Calu3 (cell line): Measurements from ENCODE around the gene ATG9B. TPM values are rescaled to one million over a fixed set of nuclear protein-coding genes. Genes with fewer than 3 reads are reported as not detected.

Experiments
- Bru-seq: library from RNA; stranded (reverse); fragments of 400-500 nt; gene quantifications from one replicate; lab custom pipeline; 2021; lab: Mats Ljungman, UMichigan
- BruChase-seq, 2 experiments: library from RNA; stranded (reverse); fragments of 400-500 nt; gene quantifications; one replicate each; lab custom pipeline; 2021; lab: Mats Ljungman, UMichigan
- BruUV-seq: library from RNA; stranded (reverse); fragments of 400-500 nt; replicated peaks from 2 replicates; lab custom pipeline; 2021; lab: Mats Ljungman, UMichigan
- CTCF ChIA-PET: fragments of 300-600 bp; sonication (Branson Sonifier 250); formaldehyde crosslinking; loops from one replicate; lab custom pipeline; 2022; ENCODE audit warnings: antibody characterized with exemption; lab: Charles Lee
- DNase-seq: peaks from one replicate; pipeline ENCODE4 v3.0.0; 2022
- H3K27ac Mint-ChIP-seq: one replicate; pipeline ENCODE4 v1.8.0; 2022; ENCODE audit warnings: mixed read lengths; ENCODE audit not compliant: unreplicated experiment
- H3K27me3 Mint-ChIP-seq: one replicate; pipeline ENCODE4 v1.8.0; 2022; ENCODE audit warnings: mixed read lengths; ENCODE audit not compliant: unreplicated experiment
- H3K36me3 Mint-ChIP-seq: one replicate; pipeline ENCODE4 v1.8.0; 2022; ENCODE audit warnings: mild to moderate bottlenecking, moderate library complexity, mixed read lengths; ENCODE audit not compliant: insufficient read depth, unreplicated experiment
- H3K4me1 Mint-ChIP-seq: one replicate; pipeline ENCODE4 v1.8.0; 2022; ENCODE audit warnings: mild to moderate bottlenecking, low read depth, mixed read lengths; ENCODE audit not compliant: unreplicated experiment
- H3K4me3 Mint-ChIP-seq: one replicate; pipeline ENCODE4 v1.8.0; 2022; ENCODE audit warnings: mild to moderate bottlenecking, low read depth, moderate library complexity, mixed read lengths; ENCODE audit not compliant: unreplicated experiment
- H3K9me3 Mint-ChIP-seq: one replicate; pipeline ENCODE4 v1.8.0; 2022; ENCODE audit warnings: low read depth, mixed read lengths; ENCODE audit not compliant: unreplicated experiment
- CTCF ChIP-seq: fragments of 200-600 bp; IDR thresholded peaks from one replicate; pipeline ENCODE4 v1.8.0; 2022; ENCODE audit warnings: antibody characterized with exemption; ENCODE audit not compliant: unreplicated experiment
- intact Hi-C: fragments of 100-400 bp; cut with micrococcal nuclease; formaldehyde crosslinking; loops from one replicate; pipeline ENCODE4 v1.10.0; 2022; ENCODE audit not compliant: unreplicated experiment
- long read RNA-seq: library from polyadenylated mRNA; stranded (forward); transcript quantifications from one replicate; pipeline ENCODE4 v2.0.0, GENCODE V29; 2022
- total RNA-seq: library from RNA; stranded (reverse); gene quantifications from 2 replicates; pipeline ENCODE4 v1.2.3, GENCODE V29; 2022

The ATG9B gene
- total RNA-seq (7.9 and 17.7 TPM in 2 replicates), Bru-seq, nascent RNA (percentile 34 among the genes with signal in this experiment), BruChase-seq, experiment 1, labeled RNA remaining after a 6-hour chase (percentile 47 among the genes with signal in this experiment), BruChase-seq, experiment 2, labeled RNA remaining after a 2-hour chase (percentile 36 among the genes with signal in this experiment)
- long read RNA-seq, partial matches to known transcripts, result 1 of 6 reads
- long read RNA-seq, other reads (novel, unspliced or antisense), result 5 of 6 reads

- Mint-ChIP-seq H3K9me3 (no peaks in the 10 kb centered on the region), H3K36me3 (peaks cover 24% of the 10 kb centered on the region), H3K4me3 (no peak within 1 kb of the TSS), H3K4me1 (peaks cover 51% of the 10 kb centered on the region), H3K27me3 (peaks cover 24% of the 10 kb centered on the region), H3K27ac (peak within 1 kb of the TSS; percentile 31)
- BruUV-seq, result no TSS peak
- CTCF ChIA-PET, result interaction anchor here (0.5 to 0.9 kb wide), 4 partner anchors 13 to 553 kb away, joined by 3 to 4 read pairs (median 3); no protein-coding TSS in a partner anchor
- peak; percentile 59 for DNase-seq
- intact Hi-C loops, result loop anchor here (5.0 to 10.0 kb wide), 2 partner anchors 58 to 60 kb away; partner anchors contain the start of genes FASTK and TMUB1
- no peak for TF ChIP-seq CTCF
Observed at GRCh38 chr7:151024435-151025056, at the start of gene ATG9B. Gene ATG9B (minus strand): TSS chr7:151024494. CDS start chr7:151024423, 71 bp downstream.

GRCh38 chr7:151073990-151074389 is 49.7 kb upstream of the ATG9B start:
- DNase-seq, result no peak
- no peak for TF ChIP-seq CTCF
- Mint-ChIP-seq H3K36me3 (peaks cover 60% of the 10 kb centered on the region), H3K4me1 (no peaks in the 10 kb centered on the region), H3K9me3 (no peaks in the 10 kb centered on the region), H3K27me3 (no peaks in the 10 kb centered on the region), H3K4me3 (no peak overlapping the region), H3K27ac (no peak overlapping the region)
- CTCF ChIA-PET, result no interaction called here
- intact Hi-C loops, result no loop called here
- no TSS peak for BruUV-seq

- intact Hi-C loops, result no loop called here
- CTCF ChIA-PET, result interaction anchor here (0.6 kb wide), 1 partner anchor 561 kb away, joined by 3 read pairs; no protein-coding TSS in a partner anchor
- no peaks in the 10 kb centered on the region for H3K9me3 Mint-ChIP-seq
- no peak overlapping the region for H3K27ac Mint-ChIP-seq
- BruUV-seq, result no TSS peak
- no peak overlapping the region for H3K4me3 Mint-ChIP-seq
- H3K36me3 Mint-ChIP-seq, result peaks cover 71% of the 10 kb centered on the region
- no peaks in the 10 kb centered on the region for H3K27me3 Mint-ChIP-seq
- DNase-seq, result no peak
- no peak for TF ChIP-seq CTCF
- H3K4me1 Mint-ChIP-seq, result no peaks in the 10 kb centered on the region
Observed at GRCh38 chr7:151071032-151071866, 47.0 kb upstream of the ATG9B start.

- no peak overlapping the region for H3K27ac Mint-ChIP-seq
- H3K36me3 Mint-ChIP-seq, result peaks cover 65% of the 10 kb centered on the region
- BruUV-seq, result no TSS peak
- CTCF ChIA-PET, result no interaction called here
- DNase-seq, result no peak
- intact Hi-C loops, result no loop called here
- no peaks in the 10 kb centered on the region for H3K27me3 Mint-ChIP-seq
- H3K9me3 Mint-ChIP-seq, result no peaks in the 10 kb centered on the region
- no peaks in the 10 kb centered on the region for H3K4me1 Mint-ChIP-seq
- no peak for TF ChIP-seq CTCF
- no peak overlapping the region for H3K4me3 Mint-ChIP-seq
Observed at GRCh38 chr7:151070574-151070960, 46.3 kb upstream of the ATG9B start.
